GM18907 (cell line): Measurements from ENCODE around the gene CAPN11.
A peak's percentile ranks its signal among the peaks of the same experiment; 100 is the strongest.

Experiments used
- ATAC-seq: cut with Tn5 transposase; IDR thresholded peaks from one replicate; pipeline ENCODE4 v1.9.1; 2021; ENCODE audit warnings: mild to moderate bottlenecking, moderate library complexity; ENCODE audit not compliant: unreplicated experiment

The CAPN11 gene

DNA sequence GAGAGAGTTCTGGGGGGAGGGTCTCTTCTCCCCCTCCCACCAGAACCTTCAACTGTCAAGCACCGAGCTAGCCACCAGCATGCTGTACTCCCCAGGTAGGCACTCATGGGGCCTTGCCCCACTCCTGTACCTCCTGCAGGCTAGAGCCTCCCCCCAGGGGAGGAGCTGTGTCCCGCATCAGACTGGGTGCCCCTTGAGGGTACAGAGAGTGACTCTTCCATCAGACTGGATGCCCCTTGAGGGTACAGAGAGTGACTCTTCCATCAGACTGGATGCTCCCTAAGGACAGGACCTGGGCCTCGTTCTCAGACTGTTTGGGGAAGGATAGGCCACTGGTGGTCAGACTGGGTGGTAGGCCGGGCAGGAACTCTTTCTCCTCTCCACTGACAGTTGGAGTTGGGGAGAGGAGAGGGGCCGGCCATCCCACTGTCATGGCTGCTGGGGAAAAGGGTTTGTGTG lies at the start of gene CAPN11:
TSS of gene CAPN11 (plus strand) at position 51 of the 459 bp plus-strand sequence. CDS start at position 80, 29 bp downstream.
- ATAC-seq = no peak

DNA sequence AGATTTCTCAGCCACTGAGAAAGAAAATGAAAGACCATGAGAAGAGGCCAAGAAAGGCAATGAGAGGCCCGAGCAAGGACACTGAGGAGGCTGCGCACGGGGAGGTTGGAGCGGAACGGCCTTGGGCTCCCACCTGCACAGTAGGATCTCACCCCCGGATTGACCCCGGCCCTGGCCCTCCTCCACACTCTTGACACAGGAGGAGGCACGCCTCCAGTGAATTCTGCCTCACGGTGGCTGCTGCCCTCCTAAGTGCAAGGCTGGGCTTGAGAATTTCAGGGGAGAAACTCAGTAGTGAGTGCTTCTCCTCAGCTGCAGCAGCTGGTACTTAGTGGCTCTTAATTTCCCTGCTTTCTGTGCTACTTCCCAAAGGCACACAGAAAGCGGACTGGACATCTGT lies 49.4 kb upstream of the CAPN11 start:
- ATAC-seq = no peak

DNA sequence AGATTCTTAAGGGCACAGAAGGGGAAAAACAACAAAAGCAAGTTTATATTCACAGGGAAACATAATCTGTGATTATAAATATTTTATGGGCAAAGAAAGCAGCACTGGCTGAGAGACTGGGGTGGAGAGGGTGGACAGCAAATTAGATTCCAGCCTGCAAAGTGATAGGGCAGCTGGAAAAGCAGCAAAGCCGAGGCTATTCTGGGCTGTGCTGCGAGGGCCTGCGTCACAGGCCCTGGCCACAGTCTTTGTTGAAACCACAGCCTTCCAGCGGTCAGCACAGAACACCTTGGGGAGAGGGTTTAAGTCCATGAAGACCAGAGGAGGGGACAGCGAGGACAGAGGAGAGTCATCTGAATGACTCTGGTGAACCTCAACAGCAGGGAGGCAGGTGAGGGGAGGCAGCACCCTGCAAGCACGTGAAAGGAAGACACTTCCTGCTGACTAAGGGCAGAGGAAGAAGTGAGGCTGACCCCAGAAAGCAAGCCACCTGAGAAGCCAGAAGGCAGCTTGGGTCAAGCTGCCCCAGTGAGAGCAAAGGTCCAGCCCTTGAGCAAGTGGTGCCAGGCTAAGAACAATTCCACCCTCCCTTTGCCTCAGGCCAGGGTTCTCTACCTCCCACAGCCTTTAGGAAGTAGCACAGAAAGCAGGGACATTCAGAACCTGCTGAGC lies 48.5 kb upstream of the CAPN11 start:
- no peak for ATAC-seq

DNA sequence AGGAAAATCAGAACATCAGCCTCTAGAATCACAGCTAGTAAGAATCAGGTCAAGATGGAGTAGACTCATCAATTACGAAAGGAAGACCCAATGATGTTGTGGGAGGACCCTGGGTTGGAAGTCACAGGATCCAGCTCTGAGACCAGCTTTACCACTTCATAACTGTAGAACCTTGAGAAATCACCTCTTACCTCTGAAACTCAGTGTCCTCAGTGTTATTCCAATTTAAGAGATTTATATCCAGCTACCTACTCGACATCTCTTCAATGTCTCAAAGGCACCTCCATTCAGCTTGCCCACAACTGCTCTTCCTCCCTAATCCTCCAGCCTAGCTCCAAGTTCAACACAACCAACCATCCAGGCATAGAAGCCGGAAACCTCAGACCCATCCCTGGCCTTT lies 47.7 kb upstream of the CAPN11 start:
- ATAC-seq = no peak

DNA sequence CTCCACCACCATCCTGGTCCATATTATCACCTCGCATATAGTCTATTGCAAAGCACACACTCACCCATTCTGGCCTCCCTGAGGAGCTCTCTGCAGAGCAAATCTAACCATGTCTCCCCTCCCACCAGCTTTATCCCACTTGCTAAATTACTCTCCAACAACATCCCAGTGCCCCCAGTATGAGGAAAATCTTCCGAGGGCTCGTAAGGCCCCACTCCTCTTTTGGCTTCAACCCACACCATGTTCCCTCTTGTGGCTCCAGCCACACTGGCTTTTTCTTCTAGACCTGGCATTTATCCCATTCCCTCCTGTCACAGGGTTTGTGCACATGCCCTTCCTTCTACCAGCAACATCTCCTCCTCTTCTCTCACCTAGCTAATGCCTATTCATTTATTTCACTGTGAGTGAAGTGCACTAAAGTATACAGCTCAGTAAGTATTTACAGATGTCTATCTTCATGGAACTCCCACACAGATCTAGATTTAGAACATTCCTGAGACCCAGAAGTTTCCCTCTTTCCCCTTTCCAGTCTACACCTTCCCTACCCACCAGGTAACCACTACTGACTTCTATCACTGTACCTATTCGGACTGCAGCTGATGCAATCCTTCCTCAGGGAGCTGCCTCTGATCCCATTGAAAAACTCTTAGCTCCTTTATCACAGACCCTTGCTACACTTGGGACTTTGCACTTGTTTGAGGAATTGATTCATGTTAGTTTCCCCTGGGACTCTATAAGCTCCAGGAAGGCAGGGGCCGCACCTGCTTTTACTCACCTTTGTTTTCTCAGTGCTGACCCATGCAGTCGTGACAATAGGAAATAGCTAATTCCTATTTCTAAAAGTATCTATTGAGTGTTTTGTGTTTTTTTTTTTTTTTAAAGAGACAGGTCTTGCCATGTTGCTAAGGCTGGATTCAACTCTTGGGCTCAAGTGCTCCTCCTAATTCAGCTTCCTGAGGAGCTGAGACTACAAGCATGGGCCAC lies 46.9 kb upstream of the CAPN11 start:
- no peak for ATAC-seq

DNA sequence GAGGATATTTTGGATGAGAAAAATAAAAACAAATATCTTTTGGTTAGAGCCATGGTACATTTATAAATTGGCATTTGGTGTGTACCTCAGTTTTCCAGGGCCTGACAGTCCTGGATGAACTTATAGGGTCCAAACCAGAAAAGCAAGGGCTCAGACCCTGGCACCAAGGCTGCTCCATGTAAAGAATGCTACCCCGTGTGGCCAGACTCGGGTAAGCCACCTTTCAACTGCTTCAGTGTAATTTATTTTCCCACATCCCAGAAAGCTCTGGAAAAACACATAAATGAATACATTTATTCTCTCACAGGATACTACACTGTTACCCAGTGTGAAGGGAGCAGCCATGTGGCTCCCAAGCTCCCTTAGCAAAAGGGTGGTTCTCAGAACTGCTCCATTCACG lies 45.2 kb upstream of the CAPN11 start:
- ATAC-seq = no peak

DNA sequence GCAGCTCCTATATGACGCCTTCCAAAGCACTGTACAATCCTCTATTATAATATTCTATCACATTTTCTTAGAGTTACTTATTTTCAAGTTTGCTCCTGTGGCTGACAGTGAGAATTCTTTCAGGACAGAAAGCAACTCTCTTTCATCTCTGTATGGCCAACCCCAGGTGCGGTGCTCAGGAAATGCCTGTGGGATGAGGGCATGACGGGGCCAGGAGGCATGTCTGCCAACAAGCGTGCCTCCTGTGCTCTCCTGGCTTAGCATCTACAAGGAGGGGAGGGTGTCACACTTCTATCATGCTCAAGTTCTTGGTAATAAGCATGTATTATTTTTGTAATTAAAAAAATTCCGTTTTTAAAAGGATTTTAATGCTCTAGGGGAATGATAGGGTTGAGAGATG lies 42.8 kb upstream of the CAPN11 start:
- ATAC-seq = no peak

DNA sequence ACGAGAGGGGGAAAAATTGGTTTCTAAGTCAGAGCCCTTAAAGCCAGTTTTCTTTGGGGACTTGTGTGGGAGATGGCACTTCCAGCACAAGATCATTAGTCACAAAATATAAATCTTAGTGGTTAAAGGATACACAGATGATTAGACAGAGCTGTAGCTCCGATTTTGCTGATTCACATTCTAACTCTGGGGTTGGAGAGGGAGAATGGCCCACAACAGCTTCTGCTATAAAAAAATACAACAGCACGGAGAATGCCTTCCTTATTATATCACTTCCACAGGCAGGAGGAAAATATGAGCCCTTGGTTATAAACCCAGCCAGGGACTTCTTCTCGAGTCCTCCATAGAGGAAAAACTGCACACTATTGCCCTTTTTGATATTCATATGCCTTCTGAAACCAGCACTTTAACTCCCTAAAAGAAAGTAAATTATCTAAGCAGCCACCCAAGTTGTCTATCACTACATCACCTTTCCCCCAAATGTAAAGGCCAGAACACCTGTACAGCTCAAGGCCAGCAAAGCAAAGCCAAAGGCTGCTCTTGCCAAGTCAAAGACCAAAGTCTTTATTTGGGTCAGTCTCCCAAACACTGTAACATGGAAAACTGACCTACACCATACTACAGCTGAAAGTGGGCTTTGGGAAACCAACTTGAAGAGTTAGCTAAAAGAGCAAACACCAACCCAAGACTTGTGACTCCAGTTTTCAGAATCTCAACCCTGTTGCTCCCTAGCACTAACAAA lies 41.8 kb upstream of the CAPN11 start:
- no peak for ATAC-seq

DNA sequence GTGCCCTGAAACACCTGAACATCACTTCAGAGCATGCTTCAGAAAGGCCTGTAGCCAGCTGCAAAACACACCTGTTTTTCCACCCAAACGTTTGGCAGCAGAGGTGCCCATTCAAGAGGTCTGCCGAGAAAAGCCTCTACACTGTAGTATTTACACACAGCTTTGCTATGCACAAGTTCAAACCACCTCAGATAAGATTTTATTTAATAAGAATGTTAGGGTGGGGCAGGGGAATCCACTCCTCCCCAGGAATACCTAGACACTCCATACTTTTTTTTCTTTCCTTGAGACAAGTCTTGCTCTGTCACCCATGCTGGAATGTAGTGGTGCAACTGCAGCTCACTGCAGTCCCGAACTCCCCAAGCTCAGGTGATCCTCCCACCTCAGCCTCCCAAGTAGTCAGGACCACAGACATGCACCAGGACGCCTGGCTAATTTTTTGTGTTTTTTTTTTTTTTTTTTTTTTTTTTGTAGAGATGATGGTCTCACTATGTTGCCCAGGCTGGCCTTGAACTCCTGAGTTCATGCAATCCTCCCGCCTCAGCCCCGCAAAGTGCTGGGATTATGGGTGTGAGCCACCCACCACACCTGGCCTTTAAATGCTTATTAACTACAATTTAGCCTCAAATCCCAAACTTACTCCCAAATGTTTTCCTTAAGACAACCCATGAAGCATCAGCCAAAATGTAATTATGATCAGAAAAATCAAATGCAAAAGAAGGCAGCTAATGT lies 41.1 kb upstream of the CAPN11 start:
- ATAC-seq = no peak

DNA sequence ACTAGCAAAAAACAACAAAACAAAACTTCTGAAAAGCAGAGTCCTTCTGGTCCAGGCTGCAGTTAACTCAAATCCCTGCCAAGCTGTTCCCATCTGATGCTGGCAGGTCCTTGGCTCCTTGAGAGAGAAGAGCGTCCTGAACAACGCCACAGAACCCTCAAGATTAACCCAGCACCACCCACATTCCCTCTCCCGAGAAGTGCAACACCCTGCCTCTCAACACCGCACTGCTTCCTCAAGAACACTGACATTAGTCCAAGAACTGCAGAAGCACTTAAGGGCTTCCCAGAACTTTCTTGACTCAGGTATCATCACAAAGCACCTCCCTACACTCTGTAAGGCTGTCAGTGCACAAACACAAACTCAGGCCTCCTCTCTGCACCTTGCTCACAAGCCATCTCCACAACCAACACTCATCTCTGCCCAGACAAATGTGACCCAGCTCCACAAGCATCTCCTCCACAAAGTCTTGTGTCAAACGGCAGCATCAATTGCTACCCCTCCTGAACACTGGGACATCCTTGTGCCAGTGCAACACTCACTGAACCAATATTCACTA lies 38.8 kb upstream of the CAPN11 start:
- ATAC-seq = no peak

DNA sequence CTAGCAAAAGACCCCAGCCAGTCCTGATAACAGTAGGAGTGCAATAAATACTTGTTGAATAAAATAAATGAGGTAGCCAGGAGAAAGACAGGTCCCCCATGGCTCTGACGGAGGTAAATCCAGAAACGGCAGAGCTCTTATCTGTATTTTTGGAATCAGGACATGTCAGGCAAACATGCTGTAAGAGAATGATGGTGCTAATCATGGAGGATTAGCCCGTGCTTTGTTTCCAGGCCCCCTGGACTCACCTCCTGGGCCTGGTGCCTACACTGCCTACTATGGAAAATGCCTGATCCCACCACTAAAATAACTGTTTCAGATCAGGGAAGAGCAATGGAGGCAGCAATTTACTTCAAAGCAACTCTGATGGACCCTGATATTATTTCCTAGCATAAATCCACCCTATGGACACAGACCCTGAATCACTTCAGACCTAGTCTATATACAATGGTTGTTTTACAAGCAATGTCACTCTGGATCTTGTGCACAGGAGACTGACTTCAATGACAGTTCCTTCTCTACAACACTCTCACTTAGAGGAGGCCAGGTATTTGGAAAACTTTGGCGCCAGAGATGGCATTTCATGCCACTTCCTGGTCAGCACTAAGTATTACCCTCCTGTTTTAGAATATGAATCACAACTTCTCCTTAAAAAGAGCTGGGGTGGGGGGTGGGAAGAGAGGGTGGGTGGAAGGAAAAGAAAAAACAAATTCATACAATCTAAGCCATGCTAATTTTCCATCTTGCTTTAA lies 37.8 kb upstream of the CAPN11 start:
- no peak for ATAC-seq

DNA sequence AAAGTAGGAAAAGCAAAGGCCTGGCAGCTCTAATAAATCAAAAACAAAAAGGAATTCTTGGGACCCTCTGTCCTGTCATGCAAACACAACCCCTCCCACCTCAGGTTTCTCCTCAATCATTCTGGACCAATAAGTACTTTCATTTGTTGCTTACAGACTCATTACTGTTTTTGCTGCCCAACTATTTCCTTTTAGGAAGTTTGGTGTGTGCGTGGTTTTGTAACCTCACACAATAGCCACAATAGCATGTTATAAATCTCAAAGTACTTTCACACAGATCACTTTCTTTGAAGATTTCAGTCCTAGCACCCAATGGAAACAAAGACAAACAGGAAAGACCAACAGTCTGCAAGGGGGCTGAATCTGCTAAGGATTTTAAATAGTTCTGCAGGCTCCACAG lies 35.8 kb upstream of the CAPN11 start:
- no peak for ATAC-seq

DNA sequence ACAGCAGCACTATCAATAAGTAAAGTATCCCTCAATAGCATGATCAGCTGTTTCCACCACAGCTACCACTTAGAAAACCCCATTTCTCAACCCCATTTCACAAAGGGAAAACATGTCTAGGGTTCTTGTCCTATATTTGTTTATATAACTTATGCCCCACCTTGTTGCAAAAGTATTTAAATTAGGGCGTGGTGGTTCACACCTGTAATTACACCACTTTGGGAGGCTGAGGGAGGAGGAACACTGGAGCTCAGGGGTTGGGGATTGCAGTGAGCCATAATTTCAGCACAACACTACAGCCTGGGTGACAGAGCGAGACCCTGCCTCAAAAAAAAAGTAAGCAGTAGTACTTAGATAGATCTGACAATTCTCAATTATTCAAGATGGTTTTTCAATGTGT lies 35.1 kb upstream of the CAPN11 start:
- ATAC-seq = no peak

DNA sequence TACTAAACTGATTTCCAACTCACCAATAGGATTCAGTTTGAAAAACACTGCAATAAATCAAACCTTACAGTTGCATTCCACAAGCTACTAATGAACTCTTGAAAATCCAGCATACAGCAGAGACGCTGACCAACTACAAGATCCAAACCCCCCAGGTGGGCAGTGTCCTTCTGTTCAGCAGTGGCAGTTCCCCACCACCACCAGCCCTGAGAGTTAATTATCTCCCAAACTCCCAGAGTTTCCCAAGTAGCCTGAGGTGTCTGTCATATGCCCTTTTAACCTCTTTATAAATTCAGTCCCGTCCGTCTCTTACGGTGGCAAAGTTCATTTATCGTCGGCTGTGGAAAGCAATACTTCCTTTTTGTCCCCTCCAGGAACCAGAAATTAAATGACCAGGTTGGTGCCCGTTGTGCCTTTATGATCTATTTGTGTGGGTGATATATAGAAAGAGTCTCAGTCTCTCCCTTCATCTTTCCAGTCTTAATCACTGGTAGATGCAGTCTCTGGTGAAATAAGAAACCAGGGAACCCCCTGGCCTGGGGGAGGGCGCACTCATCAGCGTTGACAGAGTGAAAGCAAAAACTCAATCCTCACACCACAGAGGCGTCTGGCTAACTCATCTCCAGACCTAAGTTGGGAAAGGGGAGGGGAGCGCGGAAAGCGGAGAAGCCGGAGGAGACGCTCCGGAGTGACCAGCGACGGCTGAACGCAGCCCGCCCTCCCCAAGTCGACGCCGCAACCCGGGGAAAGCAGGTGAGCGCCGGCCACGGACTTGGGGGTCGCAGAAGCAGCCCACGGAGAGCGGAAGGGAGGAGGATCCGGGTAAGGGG lies 32.1 kb upstream of the CAPN11 start:
- peak; percentile 51 for ATAC-seq

DNA sequence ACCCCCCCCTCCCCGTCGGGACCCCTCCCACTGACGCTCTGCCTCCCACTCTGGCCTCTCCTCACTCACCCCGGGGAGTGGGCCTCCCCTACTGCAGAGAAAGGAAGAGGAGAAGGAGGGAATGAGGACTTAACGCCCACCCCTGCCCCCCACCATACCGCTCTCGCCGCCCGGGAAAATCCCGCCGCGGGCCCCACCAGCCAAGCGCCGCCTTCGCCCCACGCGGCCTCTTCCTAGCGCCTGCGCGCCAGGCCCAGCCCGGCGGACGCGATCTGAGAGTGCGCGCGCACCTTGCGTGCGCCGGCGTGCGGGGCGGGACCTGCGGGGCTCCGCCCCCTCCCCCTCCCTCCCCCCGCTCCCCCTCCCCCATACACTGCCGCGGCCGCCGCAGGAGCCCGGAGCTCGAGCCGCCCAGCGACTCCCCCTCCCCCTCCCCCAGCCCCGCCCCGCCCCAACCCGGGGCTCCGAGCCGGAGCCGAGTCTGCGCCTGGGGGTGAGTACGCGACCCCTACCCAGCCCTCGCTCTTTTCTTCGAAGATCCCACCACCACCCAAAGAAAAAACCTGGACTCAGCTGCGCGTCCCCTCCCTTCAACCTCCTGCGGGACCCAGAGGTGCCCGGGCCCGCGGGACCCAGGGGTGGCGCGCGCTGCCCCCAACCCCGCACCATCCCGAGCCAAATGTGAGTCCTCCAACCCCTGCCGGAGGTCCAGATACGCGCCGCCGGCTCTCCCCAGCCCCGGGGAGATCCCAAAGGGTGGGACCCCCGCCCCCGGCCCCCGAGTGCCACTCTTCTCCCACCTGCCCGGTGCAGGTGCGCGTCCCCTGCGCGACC lies 31.2 kb upstream of the CAPN11 start, which contains the start of the genes MRPL14 and TMEM63B:
TSS of gene MRPL14 (minus strand) at position 267 of the 834 bp plus-strand sequence. CDS start 10,841 bp downstream, outside the sequence.
TSS of gene TMEM63B (plus strand) at position 369 of the 834 bp plus-strand sequence. CDS start 7,031 bp downstream, outside the sequence.
- ATAC-seq = peak; percentile 67

DNA sequence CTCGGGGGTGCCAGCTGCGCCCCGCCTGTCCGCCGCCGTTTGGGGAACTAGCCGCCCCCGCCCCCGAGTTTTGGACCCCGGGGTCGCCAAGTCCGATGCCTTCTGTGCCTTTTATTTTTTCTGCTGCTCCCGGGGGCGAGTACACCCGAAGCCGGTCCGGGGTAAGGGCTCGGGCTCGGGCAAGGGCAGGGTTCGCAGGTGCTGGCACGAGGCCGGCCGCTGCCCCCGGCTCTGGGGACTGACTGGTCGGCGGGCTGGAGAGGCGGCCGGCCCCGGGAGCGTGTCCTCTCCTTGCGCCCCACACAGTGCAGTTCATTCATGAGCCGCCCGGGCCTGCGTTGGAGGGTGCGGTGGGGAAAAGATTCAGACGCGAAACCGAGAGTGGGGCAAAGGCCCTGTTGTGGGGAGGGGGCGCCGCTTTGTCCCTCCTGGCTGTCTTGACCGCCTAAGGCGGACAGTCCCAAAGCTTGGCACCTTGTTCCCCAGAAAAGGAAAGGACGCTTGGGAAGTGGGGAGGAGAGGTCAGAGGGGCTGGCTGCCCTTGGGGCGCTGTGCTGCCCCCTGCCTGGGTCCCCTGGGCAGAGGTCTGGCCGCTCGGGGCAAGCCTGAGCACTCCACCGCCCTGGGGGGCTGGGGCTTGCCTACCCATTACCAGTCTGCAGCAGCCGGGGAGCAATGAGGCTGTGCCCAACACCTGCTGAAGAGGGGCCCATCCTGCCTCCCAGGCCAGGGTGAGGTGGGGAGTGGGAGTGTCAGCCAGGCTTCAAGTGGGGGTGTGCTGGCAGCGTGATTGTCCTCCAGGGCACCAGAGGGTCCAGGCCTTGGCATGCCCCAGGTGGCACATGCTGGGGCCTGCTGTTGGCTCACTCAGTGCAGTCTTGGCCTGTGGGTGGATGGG lies 30.4 kb upstream of the CAPN11 start:
- peak; percentile 28 for ATAC-seq
